ENCODE measurements around the gene MEST. TPM values are rescaled to one million over a fixed set of nuclear protein-coding genes. Genes with fewer than 3 reads are reported as not detected.

Gene MEST
- total RNA-seq = 82.5 and 84.1 TPM in 2 replicates

DNA sequence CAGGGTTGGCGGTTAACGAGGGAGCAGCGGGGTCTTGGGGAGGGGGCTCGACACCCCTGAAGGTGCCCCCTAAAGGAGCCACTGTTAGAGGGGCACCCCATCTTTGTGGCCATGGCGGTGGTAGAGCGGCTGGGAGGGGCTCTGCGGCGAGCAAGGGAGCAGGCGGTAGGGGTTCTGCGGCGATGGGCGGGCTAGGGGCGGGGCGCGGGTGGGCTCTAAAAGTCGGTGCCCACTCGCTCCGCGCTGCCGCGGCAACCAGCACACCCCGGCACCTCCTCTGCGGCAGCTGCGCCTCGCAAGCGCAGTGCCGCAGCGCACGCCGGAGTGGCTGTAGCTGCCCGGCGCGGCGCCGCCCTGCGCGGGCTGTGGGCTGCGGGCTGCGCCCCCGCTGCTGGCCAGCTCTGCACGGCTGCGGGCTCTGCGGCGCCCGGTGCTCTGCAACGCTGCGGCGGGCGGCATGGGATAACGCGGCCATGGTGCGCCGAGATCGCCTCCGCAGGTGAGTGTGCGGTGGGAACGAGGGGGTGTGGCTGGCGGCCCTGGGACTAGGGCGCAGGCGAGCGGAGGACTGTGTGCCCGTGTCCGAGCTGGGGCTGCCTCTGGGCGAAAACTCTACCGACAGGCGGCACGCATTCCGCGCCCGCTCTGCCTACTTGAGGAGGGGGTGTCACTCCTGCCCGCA, at the start of gene MEST:
TSS of gene MEST (plus strand) at position 245 of the 682 bp plus-strand sequence. CDS start at position 474, 229 bp downstream.

Other genes with a start within 250 kb of the MEST start
- not detected in 2 replicates for gene CPA2, start 225.2 kb upstream of the MEST start, total RNA-seq
- gene CPA4, start 198.9 kb upstream of the MEST start, total RNA-seq = 26.7 and 28.1 TPM in 2 replicates
- not detected in 2 replicates for gene CPA5, start 147.3 kb upstream of the MEST start, total RNA-seq
- under 0.01 TPM in 1 of 2 replicates, not detected in the other for gene CPA1, start 111.6 kb upstream of the MEST start, total RNA-seq
- gene CEP41, start 51.1 kb upstream of the MEST start, total RNA-seq = 21.7 and 23.5 TPM in 2 replicates
- gene COPG2, start 176.7 kb downstream of the MEST start, total RNA-seq = 23.3 and 23.9 TPM in 2 replicates
- gene TSGA13, start 194.5 kb downstream of the MEST start, total RNA-seq = not detected in 2 replicates
- gene KLF14, start 242.1 kb downstream of the MEST start, total RNA-seq = not detected in 2 replicates